MM.1S (cell line): Measurements from ENCODE around the gene SMYD2.

Experiments used
- CTCF ChIP-seq: fragments of 300-600 bp; sonication (generic); IDR thresholded peaks from 2 replicates; pipeline ENCODE4 v1.5.1; 2016; ENCODE audit warnings: antibody characterized with exemption, low read length, mixed read lengths
- EZH2 ChIP-seq: fragments of 300-600 bp; sonication (generic); optimal IDR thresholded peaks from 2 replicates; pipeline ENCODE3; 2017; ENCODE audit warnings: low read depth, mild to moderate bottlenecking, antibody characterized with exemption, low read length, mixed read lengths
- EZH2phosphoT487 ChIP-seq: fragments of 300-600 bp; sonication (generic); IDR thresholded peaks from 2 replicates; pipeline ENCODE4 v1.6.1; 2018; ENCODE audit warnings: antibody characterized with exemption, low read length

GRCh38 chr1:214327514-214327913, 46.6 kb downstream of the SMYD2 start:
- TF ChIP-seq CTCF (no peak), EZH2 (no peak), EZH2phosphoT487 (no peak)
